Measurements from ENCODE around the gene MRPL49.

MRPL49 gene

GRCh38 chr11:65127473-65128181 is 5.5 kb downstream of the MRPL49 start:
- TF ChIP-seq, protein P1, sequence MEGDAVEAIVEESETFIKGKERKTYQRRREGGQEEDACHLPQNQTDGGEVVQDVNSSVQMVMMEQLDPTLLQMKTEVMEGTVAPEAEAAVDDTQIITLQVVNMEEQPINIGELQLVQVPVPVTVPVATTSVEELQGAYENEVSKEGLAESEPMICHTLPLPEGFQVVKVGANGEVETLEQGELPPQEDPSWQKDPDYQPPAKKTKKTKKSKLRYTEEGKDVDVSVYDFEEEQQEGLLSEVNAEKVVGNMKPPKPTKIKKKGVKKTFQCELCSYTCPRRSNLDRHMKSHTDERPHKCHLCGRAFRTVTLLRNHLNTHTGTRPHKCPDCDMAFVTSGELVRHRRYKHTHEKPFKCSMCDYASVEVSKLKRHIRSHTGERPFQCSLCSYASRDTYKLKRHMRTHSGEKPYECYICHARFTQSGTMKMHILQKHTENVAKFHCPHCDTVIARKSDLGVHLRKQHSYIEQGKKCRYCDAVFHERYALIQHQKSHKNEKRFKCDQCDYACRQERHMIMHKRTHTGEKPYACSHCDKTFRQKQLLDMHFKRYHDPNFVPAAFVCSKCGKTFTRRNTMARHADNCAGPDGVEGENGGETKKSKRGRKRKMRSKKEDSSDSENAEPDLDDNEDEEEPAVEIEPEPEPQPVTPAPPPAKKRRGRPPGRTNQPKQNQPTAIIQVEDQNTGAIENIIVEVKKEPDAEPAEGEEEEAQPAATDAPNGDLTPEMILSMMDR (IDR thresholded peaks at IDR 0.05; ENCODE audit: low read depth, low read length) = no peak
- H3K4me3 ChIP-seq (ENCODE audit: low read depth, low read length) = no peak overlapping the region

DNA sequence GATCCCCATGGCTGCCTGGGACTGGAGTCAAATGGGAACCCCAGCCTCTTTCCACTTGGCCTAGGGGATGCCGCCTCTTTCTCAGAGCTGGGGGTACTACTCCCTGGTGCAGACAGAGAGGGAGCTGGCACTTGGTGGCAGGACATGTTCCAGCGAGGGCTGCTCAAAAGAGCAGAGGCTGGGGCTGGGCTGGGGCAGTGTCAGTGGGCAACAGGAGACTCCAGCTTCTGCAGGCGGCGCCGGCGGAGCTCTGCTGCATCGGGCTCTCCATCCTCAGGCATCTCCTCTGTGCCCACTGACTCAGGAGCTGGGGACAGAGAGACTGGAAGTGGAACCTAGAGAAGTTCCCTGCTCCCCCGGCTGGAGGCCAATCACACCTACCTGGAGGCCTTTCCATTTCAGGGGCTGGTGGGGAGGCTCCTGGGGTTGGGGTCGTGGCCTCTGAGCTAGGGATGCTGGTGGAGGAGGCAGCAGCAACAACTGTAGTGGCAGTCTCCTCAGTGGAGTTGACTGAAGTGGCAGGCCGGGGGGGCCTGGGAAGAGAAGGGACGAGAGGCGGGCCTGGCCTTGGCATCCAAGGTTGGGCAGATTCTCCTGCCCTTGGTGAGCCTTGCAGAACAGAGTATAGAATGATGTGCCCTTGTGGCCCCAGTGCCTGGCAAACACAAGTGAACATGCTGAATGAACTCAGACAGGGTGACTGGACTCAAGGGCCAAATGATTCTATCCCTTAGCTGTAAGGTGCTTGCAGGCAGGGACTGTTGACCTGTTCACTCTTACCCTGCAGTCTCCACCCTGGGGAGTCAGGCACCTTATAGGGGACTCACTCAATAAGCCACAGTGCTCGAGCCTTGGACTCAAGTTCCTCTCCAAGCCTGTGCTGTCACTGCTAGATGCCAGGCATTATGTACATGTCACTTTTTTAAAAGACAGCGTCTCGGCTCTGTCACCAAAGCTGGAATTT is 6.3 kb downstream of the MRPL49 start:
- no peak overlapping the region for H3K4me3 ChIP-seq (ENCODE audit: low read depth, low read length)
- TF ChIP-seq, protein P1 (IDR thresholded peaks at IDR 0.05; ENCODE audit: low read depth, low read length) = no peak

DNA sequence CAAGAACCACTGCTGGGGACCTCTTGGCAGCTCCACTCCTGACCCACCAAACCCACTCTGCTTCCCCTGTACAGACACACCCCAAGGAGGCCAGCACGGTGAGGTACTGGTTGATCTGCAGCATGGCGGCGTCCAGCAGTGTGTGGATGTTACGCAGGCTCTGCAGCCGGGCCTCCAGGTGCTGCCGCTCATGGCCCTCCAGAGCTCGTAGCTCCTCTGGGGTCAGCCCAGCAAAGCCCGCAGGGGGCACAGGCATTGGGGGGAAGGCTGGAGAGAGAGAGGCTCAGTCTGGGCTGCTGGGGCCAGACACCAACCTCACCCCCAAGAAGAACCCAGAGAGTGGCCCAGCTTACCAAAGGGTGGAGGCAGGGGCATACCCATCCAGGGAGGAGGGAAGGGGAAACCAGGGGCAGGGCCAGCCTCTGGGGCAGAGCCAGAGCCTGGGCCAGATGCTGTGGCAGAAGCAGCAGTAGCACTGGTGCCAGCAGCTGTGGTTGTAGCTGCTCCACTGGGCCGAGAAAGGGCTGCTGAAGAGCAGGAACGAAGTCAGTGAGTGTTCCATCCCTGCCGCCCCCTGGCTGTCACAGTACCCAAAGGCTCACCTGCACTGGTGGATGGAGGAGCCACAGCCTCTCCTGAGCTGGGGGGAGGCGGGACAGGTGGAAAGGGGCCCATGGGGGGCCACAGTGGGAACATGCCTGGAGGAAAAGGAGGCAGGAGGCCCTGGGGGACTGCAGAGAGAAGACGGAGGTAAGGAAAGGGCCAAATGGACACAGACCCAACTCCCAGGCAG is 7.7 kb downstream of the MRPL49 start:
- TF ChIP-seq, protein P1 (IDR thresholded peaks at IDR 0.05; ENCODE audit: low read depth, low read length) = no peak
- no peak overlapping the region for H3K4me3 ChIP-seq (ENCODE audit: low read depth, low read length)

- TF ChIP-seq, protein P1 (IDR thresholded peaks at IDR 0.05; ENCODE audit: low read depth, low read length) = no peak
- H3K4me3 ChIP-seq (ENCODE audit: low read depth, low read length) = no peak overlapping the region
Observed at GRCh38 chr11:65130631-65131416, 8.7 kb downstream of the MRPL49 start.

- TF ChIP-seq, protein P1 (IDR thresholded peaks at IDR 0.05; ENCODE audit: low read depth, low read length) = no peak
- no peak overlapping the region for H3K4me3 ChIP-seq (ENCODE audit: low read depth, low read length)
Observed at GRCh38 chr11:65131417-65131776, 9.3 kb downstream of the MRPL49 start.

DNA sequence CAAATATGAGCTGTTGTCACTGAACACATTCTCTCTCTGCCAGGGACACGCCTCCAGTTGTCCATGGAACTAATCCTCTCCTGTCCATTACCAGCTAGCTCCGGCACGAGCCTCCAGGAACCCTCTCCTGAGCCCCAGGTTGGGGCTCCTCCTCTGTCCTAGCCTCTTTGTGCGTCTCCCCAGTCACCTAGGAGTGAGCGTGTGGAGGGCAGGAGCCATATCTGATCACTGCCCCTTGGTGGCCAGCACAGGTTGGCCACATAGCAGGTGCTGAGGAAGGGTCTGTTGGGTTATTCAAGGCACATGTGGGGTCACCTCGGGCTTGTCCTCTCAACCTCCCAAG is 9.7 kb downstream of the MRPL49 start:
- TF ChIP-seq, protein P1 (IDR thresholded peaks at IDR 0.05; ENCODE audit: low read depth, low read length) = no peak
- H3K4me3 ChIP-seq (ENCODE audit: low read depth, low read length) = no peak overlapping the region

Data from WI38 (cell line).